Thoracic aorta (tissue), 2 donors: Measurements from ENCODE around the gene MAST2. TPM values are rescaled to one million over a fixed set of nuclear protein-coding genes. Genes with fewer than 3 reads are reported as not detected.
A peak's percentile ranks its signal among the peaks of the same experiment; 100 is the strongest.

Source experiments
- ATAC-seq: fragments of 150-250 bp; one replicate; pipeline ENCODE4 v1.8.0; 2017; ENCODE audit warnings: low read depth; ENCODE audit not compliant: insufficient number of reproducible peaks, low FRiP score
- DNase-seq: peaks from one replicate; pipeline ENCODE4 v3.0.0-alpha.2; 2020; ENCODE audit warnings: low spot score
- H3K27ac ChIP-seq, 2 donors: fragments of 200-600 bp; sonication (generic); 1 replicate in 1 of 2; 2 replicates in 1 of 2; pipeline ENCODE4 v1.5.1; 2016; ENCODE audit warnings: mild to moderate bottlenecking in 2 of 2, moderate library complexity in 2 of 2
- H3K27me3 ChIP-seq: fragments of 200-600 bp; sonication (generic); replicated peaks from 2 replicates; pipeline ENCODE4 v1.6.0; 2016; ENCODE audit warnings: mild to moderate bottlenecking; ENCODE audit not compliant: insufficient read depth
- H3K36me3 ChIP-seq: fragments of 200-600 bp; sonication (generic); one replicate; pipeline ENCODE4 v1.5.1; 2016
- H3K4me1 ChIP-seq, 2 donors: fragments of 200-600 bp; sonication (generic); 1 replicate in 1 of 2; 2 replicates in 1 of 2; pipeline versions ENCODE4 v1.5.1 to v1.6.0; 2016; ENCODE audit warnings: low read depth in 2 of 2, mild to moderate bottlenecking in 1 of 2; ENCODE audit not compliant: control insufficient read depth in 1 of 2
- H3K4me3 ChIP-seq: fragments of 200-600 bp; sonication (generic); 2 replicates; pipeline ENCODE4 v1.5.1; 2016; ENCODE audit warnings: mild to moderate bottlenecking
- H3K9me3 ChIP-seq: fragments of 200-600 bp; sonication (generic); 2 replicates; pipeline ENCODE4 v1.5.1; 2016
- CTCF ChIP-seq: fragments of 200-600 bp; sonication (generic); IDR thresholded peaks from one replicate; pipeline ENCODE4 v1.5.1; 2019; ENCODE audit warnings: antibody characterized with exemption
- total RNA-seq, 2 donors: library from RNA; depleted of rRNA; stranded (reverse); fragments of >200 nt; gene quantifications; one replicate each; pipeline versions ENCODE4 v1.1.0 to v1.2.3, GENCODE V29; 2016

Gene MAST2
- total RNA-seq, 2 donors from 2014 or later: 33.6 to 61.2 TPM

- TF ChIP-seq CTCF: no peak
- Histone ChIP-seq H3K27ac (no peak overlapping the region), H3K9me3 (no peaks in the 10 kb centered on the region), H3K27me3 (no peaks in the 10 kb centered on the region), H3K4me1 (peaks cover 6 to 20% of the 10 kb centered on the region in 2 donors), H3K36me3 (no peaks in the 10 kb centered on the region), H3K4me3 (no peak overlapping the region)
- ATAC-seq (no peak), DNase-seq (no peak)
Observed at GRCh38 chr1:45895406-45895805, 92.0 kb downstream of the MAST2 start.

- DNase-seq (no peak), ATAC-seq (no peak)
- no peaks in the 10 kb centered on the region for H3K4me1 ChIP-seq
- H3K36me3 ChIP-seq: no peaks in the 10 kb centered on the region
- no peaks in the 10 kb centered on the region for H3K27me3 ChIP-seq
- TF ChIP-seq CTCF: no peak
- no peak overlapping the region for H3K4me3 ChIP-seq
- H3K9me3 ChIP-seq: no peaks in the 10 kb centered on the region
- no peak overlapping the region for H3K27ac ChIP-seq
Observed at GRCh38 chr1:45906883-45907282, 103.5 kb downstream of the MAST2 start.

- no peak for ATAC-seq
- no peaks in the 10 kb centered on the region for H3K27me3 ChIP-seq
- H3K27ac ChIP-seq: no peak overlapping the region
- H3K4me3 ChIP-seq: no peak overlapping the region
- H3K36me3 ChIP-seq: no peaks in the 10 kb centered on the region
- peaks cover 6 to 13% of the 10 kb centered on the region in 2 donors for H3K4me1 ChIP-seq
- no peaks in the 10 kb centered on the region for H3K9me3 ChIP-seq
- no peak for DNase-seq
- TF ChIP-seq CTCF: no peak
Observed at GRCh38 chr1:45908611-45909140, 105.3 kb downstream of the MAST2 start.

GRCh38 chr1:45911634-45912033 is 108.2 kb downstream of the MAST2 start:
- Histone ChIP-seq H3K27ac (peak overlapping the region in 1 of 2 donors; percentile 81), H3K9me3 (no peaks in the 10 kb centered on the region), H3K4me3 (no peak overlapping the region), H3K27me3 (no peaks in the 10 kb centered on the region), H3K36me3 (no peaks in the 10 kb centered on the region), H3K4me1 (peaks cover 11 to 22% of the 10 kb centered on the region in 2 donors)
- no peak for DNase-seq
- no peak for ATAC-seq
- TF ChIP-seq CTCF: no peak

- no peak for TF ChIP-seq CTCF
- Histone ChIP-seq H3K27me3 (no peaks in the 10 kb centered on the region), H3K4me1 (peaks cover 11 to 22% of the 10 kb centered on the region in 2 donors), H3K9me3 (no peaks in the 10 kb centered on the region), H3K4me3 (peak overlapping the region; percentile 56), H3K36me3 (no peaks in the 10 kb centered on the region), H3K27ac (peak overlapping the region; percentile 81 to 83)
- ATAC-seq (peak; percentile 95), DNase-seq (peak; percentile 59)
Observed at GRCh38 chr1:45913183-45913683, 109.8 kb downstream of the MAST2 start.
